GM21367 (cell line): ENCODE measurements around the gene FBXL3.
"Not testable (repeated sequence)": the region's sequence is repeated elsewhere in the genome, so short reads cannot be mapped to it uniquely, and the experiment has no call there.

Source experiments
- ATAC-seq: cut with Tn5 transposase; IDR thresholded peaks from one replicate; pipeline ENCODE4 v1.9.1; 2021; ENCODE audit not compliant: unreplicated experiment

Gene FBXL3

GRCh38 chr13:76991796-76992547 is 35.0 kb downstream of the FBXL3 start, which contains the start of gene CLN5:
TSS of gene CLN5 (plus strand) at chr13:76992081. CDS start at chr13:76992099, 18 bp downstream.
- peak; percentile 94 for ATAC-seq

- ATAC-seq: peak; percentile 54
Measured at GRCh38 chr13:76991432-76991795, 35.5 kb downstream of the FBXL3 start.

GRCh38 chr13:76983676-76984075 is 43.3 kb downstream of the FBXL3 start:
- no peak for ATAC-seq

GRCh38 chr13:76982061-76982460 is 44.9 kb downstream of the FBXL3 start:
- no peak for ATAC-seq

- peak; percentile 100 for ATAC-seq
Measured at GRCh38 chr13:76980075-76980718, 46.8 kb downstream of the FBXL3 start.

- ATAC-seq: no peak
Measured at GRCh38 chr13:76976929-76977328, 50.0 kb downstream of the FBXL3 start.

GRCh38 chr13:76976490-76976889 is 50.5 kb downstream of the FBXL3 start:
- no peak for ATAC-seq

GRCh38 chr13:76975863-76976262 is 51.1 kb downstream of the FBXL3 start:
- ATAC-seq: no peak

GRCh38 chr13:76974618-76974975 is 52.4 kb downstream of the FBXL3 start:
- ATAC-seq: no peak

GRCh38 chr13:76973920-76974617 is 52.9 kb downstream of the FBXL3 start:
- no peak for ATAC-seq

- no peak for ATAC-seq
Measured at GRCh38 chr13:76971851-76972829, 54.8 kb downstream of the FBXL3 start.

- ATAC-seq: no peak
Measured at GRCh38 chr13:76971215-76971614, 55.7 kb downstream of the FBXL3 start.

GRCh38 chr13:76969488-76970365 is 57.2 kb downstream of the FBXL3 start:
- ATAC-seq: no peak

GRCh38 chr13:76968041-76968440 is 58.9 kb downstream of the FBXL3 start:
- ATAC-seq: no peak

GRCh38 chr13:76967031-76967430 is 59.9 kb downstream of the FBXL3 start:
- ATAC-seq: no peak

- no peak for ATAC-seq
Measured at GRCh38 chr13:76965759-76966421, 61.1 kb downstream of the FBXL3 start.

- not testable (repeated sequence) for ATAC-seq
Measured at GRCh38 chr13:76959734-76960133, 67.2 kb downstream of the FBXL3 start.

GRCh38 chr13:76958841-76959432 is 68.0 kb downstream of the FBXL3 start:
- no peak for ATAC-seq

- ATAC-seq: no peak
Measured at GRCh38 chr13:76955661-76956060, 71.3 kb downstream of the FBXL3 start.
